HG03280 (cell line): ENCODE data around the gene BRINP1.
A peak's percentile ranks its signal among the peaks of the same experiment; 100 is the strongest.

Source experiments
- ATAC-seq: cut with Tn5 transposase; IDR thresholded peaks from one replicate; pipeline ENCODE4 v1.9.1; 2021; ENCODE audit warnings: mild to moderate bottlenecking, moderate library complexity; ENCODE audit not compliant: unreplicated experiment

The BRINP1 gene

DNA sequence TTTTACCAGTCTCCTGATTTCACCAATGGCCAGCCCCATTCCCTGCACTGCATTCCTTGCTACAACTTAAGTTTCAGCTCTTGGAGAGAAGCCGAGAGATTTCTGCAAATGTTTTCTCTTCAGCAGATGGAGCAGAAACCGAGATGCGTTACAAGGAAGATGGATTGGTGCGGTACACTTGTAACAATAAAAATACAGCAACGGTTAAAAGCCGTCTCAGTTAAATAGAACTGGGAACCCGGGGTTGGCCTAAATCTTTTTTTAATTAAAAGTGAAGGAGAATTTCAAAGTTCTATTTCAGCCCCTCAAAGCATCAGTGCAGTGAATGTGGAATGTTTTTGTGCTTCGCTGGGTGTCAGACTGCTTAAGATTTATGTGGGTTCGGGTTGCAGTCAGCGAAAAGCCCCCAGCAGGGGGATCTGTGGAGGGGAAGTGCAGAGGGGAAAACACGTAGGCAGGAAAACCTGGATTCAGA is 19.8 kb downstream of the BRINP1 start:
- no peak for ATAC-seq

DNA sequence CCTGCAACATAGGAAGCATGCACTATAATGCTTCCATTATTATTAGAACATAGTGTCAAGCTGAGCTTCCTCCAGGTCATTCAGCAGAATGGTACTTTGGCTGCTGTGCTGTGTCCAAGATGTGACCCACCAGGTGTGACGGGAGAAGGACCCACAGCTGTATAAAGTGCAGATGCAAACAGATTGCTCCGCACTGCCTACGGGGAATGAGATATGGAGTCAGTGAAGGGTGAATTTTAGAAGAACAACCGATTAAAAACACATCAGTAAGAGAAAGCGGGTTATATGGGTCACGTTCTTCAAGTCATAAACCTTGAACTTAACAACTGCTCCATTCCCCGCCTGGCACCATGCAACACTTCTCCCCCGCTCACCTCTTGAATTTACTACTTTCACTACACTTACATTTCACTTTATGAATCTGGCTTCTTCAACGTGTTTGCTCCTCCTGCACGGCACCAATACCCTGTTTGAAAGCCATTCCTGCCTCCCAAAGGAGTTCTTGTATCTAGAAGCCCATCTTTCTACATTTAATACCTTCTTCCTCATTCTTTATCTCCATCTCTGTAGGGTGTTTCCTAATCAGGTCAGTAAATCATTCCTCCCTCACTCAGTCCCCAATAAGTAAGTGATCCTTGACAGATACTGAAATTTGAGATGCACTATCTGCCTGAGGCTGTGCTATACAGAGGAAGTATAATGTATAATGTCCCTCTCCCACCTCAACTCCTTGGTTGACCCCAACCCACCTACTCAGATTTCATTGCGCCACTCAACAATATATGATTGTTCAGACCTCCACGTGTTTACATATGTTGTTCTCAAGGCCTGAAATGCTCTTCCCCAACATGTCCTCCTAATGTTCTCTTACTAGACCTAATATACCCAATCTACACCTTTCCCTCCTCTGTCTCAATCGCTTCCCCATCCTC is 25.9 kb downstream of the BRINP1 start:
- ATAC-seq: no peak

GRCh38 chr9:119339056-119339455 is 30.2 kb downstream of the BRINP1 start:
- no peak for ATAC-seq

- ATAC-seq: no peak
Observed at GRCh38 chr9:119337573-119337972, 31.7 kb downstream of the BRINP1 start.

- no peak for ATAC-seq
Observed at GRCh38 chr9:119334745-119335144, 34.5 kb downstream of the BRINP1 start.

DNA sequence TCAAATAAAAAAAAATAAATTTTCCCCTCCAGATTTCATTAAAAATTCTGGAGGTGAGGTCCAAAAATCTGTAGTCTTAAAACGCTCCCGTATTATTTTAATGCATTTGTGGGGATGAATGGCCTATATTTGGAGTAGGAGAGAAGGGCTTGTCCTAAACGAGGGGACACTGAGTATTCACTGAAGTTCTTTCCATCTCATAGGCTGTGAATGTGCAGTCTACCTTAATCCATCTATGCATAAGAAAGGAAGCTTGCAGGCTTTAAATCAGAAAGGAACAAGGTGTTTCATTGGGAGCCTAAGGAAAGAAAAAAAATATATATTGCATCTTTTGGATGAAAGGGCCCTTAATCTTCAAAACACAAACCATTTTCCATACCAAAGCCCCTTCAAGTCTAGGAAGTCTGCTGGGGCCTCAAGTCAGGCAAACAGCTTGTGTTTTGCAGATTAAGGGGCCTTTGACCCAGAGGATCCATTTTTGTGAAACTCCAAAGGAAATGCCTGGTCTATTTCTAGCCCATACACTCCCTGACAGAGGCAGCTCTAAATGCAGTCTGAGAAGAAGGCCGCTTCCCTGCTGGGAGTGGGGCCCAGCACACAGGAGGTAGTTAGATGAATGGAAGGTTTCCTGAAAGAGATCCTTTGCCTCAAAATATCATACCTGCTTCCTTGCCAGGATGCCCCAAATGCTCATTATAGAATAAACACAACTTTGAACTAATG is 35.6 kb downstream of the BRINP1 start:
- ATAC-seq: no peak

DNA sequence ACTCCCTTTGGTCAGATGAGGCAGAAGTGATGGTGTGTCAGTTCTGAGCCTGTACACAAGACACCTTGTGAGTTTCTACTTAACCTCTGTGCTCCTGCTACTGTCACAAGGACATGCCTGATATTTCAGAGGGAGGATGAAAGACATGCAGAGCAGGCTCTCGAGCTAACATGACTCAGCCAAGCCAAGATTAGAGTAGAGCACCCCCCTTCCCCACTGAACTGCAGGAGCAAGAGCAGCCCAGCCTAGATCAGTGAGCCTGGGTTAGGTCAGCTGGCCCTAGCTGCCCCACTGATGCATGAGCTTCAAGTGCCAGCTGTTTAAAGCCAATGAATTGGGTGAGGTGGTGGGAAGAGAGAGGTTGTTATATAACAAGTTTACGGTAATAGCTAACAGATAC is 36.7 kb downstream of the BRINP1 start:
- ATAC-seq: no peak

GRCh38 chr9:119322184-119322583 is 47.1 kb downstream of the BRINP1 start:
- ATAC-seq: no peak

- no peak for ATAC-seq
Observed at GRCh38 chr9:119318371-119318770, 50.9 kb downstream of the BRINP1 start.

DNA sequence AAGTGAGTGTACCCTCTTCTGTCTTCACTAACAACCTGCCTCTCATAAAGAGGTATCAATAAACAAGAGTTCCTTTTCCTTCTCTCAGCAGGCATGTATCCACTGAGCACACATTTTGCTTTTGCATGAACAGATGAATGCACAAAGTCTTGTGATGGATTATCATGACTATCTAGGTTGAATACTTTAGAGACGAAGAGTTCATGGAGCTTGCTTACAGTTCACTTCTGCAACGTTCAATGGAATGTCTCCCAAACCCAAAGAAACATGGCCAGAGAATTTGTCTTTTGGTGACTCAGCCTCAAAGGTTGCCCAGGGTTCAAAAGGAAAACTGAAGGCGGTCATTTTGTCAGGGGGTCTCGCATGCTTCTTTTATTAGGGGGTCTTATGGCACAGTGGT is 55.4 kb downstream of the BRINP1 start:
- ATAC-seq: no peak

GRCh38 chr9:119310741-119311140 is 58.5 kb downstream of the BRINP1 start:
- ATAC-seq: no peak

DNA sequence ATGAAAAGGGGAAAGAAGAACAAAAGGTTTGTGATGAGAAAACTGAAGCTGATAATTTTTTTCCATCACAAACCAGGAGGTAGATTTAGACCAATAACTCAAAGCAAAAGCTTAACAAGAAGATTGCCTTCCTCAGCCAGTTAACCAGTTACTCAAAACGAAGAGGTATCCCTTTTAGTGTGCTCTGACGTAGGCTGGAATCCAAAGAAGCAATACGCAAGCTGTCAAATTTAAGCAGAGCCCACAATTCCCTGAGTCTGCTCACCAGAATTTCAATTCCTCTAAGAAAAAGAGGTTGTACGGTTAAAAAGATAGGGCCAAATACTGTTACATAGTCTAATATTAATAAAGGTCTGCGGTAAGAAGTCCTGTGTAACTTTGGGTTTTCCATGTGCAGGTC is 61.8 kb downstream of the BRINP1 start:
- ATAC-seq: no peak

GRCh38 chr9:119304555-119304954 is 64.7 kb downstream of the BRINP1 start:
- ATAC-seq: no peak

- no peak for ATAC-seq
Observed at GRCh38 chr9:119302988-119303698, 66.1 kb downstream of the BRINP1 start.

DNA sequence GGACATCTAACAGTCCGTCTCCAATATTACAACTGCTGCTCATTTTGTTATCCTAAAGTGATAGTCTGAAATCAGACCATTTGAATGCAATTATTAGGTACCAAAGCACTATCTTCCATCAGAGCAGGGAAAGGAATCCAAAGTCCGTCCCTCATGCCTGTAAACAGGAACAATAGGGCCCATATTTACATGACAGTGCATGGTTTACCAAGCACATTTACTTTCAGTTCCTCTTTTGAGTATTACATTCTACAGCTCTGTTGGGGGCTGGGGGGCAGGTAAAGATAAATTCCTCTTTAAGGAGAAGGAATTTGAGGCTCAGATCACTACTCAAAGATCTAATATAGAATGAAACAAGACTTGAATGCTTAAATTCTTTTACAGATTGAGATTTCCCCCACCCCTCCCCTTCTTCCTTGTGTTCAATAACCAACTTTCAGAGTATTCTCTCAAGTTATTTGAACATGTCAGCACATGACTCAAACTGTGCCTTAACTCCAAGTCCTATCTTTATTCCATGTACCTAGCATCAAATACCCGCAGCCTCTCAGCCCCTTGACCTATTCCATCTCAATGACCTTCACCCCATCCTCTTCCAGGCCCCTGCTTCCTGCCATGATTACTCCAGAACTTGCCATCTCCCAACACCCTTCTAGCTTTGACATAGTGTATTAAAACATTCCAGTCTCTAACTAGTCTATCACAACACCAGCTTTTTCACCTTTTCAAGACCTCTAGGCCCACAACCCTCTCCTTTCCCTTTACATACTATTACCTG is 71.0 kb downstream of the BRINP1 start:
- no peak for ATAC-seq

DNA sequence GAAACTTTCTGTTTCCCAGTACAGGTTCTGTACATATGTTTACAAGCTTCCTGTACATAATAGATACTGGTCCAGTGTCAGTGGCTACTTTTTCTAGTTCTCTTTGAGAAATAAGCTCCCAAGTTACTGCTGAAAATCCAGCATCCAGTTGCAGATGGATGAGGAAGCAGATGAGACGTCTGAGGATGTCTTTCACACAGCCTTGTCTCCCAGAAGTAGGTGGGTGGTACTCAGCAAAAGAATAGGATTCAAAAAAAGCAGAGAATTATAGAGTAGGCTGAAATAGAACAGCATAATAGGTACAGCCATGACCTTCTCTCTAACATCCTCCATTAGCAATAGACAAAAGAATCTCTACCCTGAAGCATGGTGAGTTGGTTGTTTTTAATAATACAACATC is 77.7 kb downstream of the BRINP1 start:
- no peak for ATAC-seq

- peak; percentile 94 for ATAC-seq
Observed at GRCh38 chr9:119289740-119290433, 79.3 kb downstream of the BRINP1 start.

DNA sequence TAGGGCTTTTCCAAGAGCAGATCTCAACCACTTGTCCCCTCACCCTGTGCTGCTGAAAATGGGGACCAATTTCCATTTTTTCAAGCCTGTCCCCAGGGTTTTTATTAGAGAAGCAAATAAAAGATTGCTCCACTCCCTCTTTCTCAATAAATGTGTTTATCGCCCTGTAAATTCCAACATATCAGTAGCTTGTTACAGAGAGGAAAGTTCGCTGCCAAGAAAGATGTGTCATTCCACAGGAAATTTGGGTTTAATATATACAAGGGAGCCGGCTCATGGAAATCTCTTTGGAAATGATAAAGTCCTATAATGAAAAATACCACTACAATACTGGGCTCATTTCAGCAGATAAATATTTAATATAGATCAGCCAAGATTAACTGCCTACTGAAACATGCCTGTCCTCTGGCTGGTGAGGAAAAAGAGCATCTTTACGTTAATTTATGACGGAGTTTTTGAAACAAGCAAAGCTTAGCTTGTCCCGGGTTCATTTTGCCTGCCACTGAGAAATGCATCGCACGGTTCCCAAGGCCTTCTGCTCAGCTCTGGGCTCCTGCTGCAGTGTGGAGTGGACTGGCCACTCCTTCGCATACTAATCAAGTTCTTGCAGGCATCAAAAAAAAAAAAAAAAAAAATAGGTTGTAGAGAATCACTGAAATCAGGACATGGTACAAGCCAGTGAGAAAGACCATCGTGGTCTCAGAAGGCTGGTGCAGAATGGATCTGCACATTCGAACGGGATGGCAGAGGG is 84.5 kb downstream of the BRINP1 start:
- no peak for ATAC-seq

DNA sequence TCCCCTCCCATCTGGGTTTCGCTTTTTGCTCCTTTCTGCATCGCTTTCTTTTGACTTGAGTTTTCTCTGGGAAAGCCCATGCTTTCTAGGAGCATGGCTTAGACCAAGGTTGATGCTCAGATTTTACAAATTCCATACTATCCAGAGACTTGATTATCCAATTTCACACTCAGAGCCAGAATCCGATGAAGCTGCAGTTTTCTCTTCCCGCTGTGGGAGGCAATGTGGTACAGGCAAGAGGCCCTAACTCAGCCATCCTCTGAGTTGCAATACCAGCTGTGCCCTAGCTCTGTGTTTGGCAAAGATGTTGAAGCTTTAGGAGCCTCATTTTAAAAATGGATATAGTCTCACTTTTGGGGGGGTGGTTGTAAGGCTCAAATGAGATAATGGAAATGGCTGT is 85.1 kb downstream of the BRINP1 start:
- no peak for ATAC-seq
